DMS 273 (cell line): Measurements from ENCODE around the gene FAF2.
"Not testable (repeated sequence)": the region's sequence is repeated elsewhere in the genome, so short reads cannot be mapped to it uniquely, and the experiment has no call there.

Experiments used
- DNase-seq: peaks from one replicate; lab custom pipeline; 2025; ENCODE audit not compliant: unreplicated experiment; lab: John Stamatoyannopoulos, UW

FAF2 gene

GRCh38 chr5:176542135-176542595, 94.0 kb downstream of the FAF2 start:
- DNase-seq, result no peak

- peak; percentile 85 for DNase-seq
These were observed 94.6 kb downstream of the FAF2 start for GRCh38 chr5:176542596-176543427.

GRCh38 chr5:176543428-176544182, 95.4 kb downstream of the FAF2 start:
- DNase-seq, result peak; percentile 89

GRCh38 chr5:176545388-176545736, 97.2 kb downstream of the FAF2 start:
- DNase-seq, result no peak

- no peak for DNase-seq
These were observed 97.7 kb downstream of the FAF2 start for GRCh38 chr5:176545737-176546509.

- no peak for DNase-seq
These were observed 99.6 kb downstream of the FAF2 start for GRCh38 chr5:176547802-176548201.

GRCh38 chr5:176548967-176549444, 100.8 kb downstream of the FAF2 start, which contains the start of gene CDHR2:
Gene CDHR2 (plus strand): TSS chr5:176549342. CDS start chr5:176565353, 16,011 bp downstream.
- DNase-seq, result no peak

GRCh38 chr5:176549871-176550270, 101.7 kb downstream of the FAF2 start:
- no peak for DNase-seq

GRCh38 chr5:176550275-176550831, 102.2 kb downstream of the FAF2 start:
- DNase-seq, result no peak

- not testable (repeated sequence) for DNase-seq
These were observed 102.8 kb downstream of the FAF2 start for GRCh38 chr5:176550937-176551336.

GRCh38 chr5:176552332-176552869, 104.2 kb downstream of the FAF2 start:
- DNase-seq, result no peak

- no peak for DNase-seq
These were observed 105.3 kb downstream of the FAF2 start for GRCh38 chr5:176553260-176554085.

GRCh38 chr5:176557846-176558245, 109.7 kb downstream of the FAF2 start:
- no peak for DNase-seq
